SU-DHL-6 (cell line): ENCODE measurements around the gene TLK1.

Experiments used
- H2AFZ ChIP-seq: fragments of 200-600 bp; sonication (generic); 2 replicates; pipeline ENCODE4 v1.6.1; 2014; ENCODE audit warnings: low read depth, mild to moderate bottlenecking, moderate library complexity, mixed read lengths, antibody characterized with exemption, low read length; ENCODE audit not compliant: severe bottlenecking
- H3F3A ChIP-seq: fragments of 200-600 bp; shearing (Covaris generic); 2 replicates; pipeline ENCODE4 v1.6.0; 2016; ENCODE audit warnings: antibody characterized with exemption, mild to moderate bottlenecking; ENCODE audit not compliant: insufficient read depth
- H3K27ac ChIP-seq: fragments of 200-600 bp; sonication (generic); 2 replicates; pipeline ENCODE4 v1.5.1; 2016; ENCODE audit warnings: low read depth, mild to moderate bottlenecking, low read length, moderate library complexity, mixed read lengths
- H3K27me3 ChIP-seq: fragments of 200-600 bp; sonication (generic), shearing (Covaris generic); 2 replicates; pipeline ENCODE4 v1.6.0; 2014; ENCODE audit warnings: mild to moderate bottlenecking, low read length
- H3K36me3 ChIP-seq: fragments of 200-600 bp; sonication (generic); 2 replicates; pipeline ENCODE4 v1.6.1; 2014; ENCODE audit warnings: mild to moderate bottlenecking, low read length, mixed read lengths
- H3K4me2 ChIP-seq: fragments of 300-600, 200-600 bp; shearing (Covaris generic), sonication (generic); 2 replicates; pipeline ENCODE4 v1.6.0; 2014; ENCODE audit warnings: low read length, low read depth, mild to moderate bottlenecking; ENCODE audit not compliant: poor library complexity, severe bottlenecking
- H3K4me3 ChIP-seq: fragments of 200-600 bp; sonication (generic); 2 replicates; pipeline ENCODE4 v1.5.1; 2014; ENCODE audit warnings: antibody characterized with exemption, low read length, mild to moderate bottlenecking, mixed read lengths; ENCODE audit not compliant: insufficient read depth, poor library complexity, severe bottlenecking
- H3K79me2 ChIP-seq: fragments of 200-600 bp; sonication (generic); 2 replicates; pipeline ENCODE4 v1.6.1; 2014; ENCODE audit warnings: mild to moderate bottlenecking, low read length, moderate library complexity; ENCODE audit not compliant: insufficient read depth
- H3K9ac ChIP-seq: fragments of 200-600 bp; sonication (generic); 2 replicates; pipeline ENCODE4 v1.7.0; 2014; ENCODE audit warnings: mild to moderate bottlenecking, low read length
- H3K9me2 ChIP-seq: fragments of 200-600 bp; sonication (generic); replicated peaks from 2 replicates; pipeline ENCODE4 v1.6.1; 2014; ENCODE audit warnings: low read length; ENCODE audit not compliant: insufficient read depth
- H3K9me3 ChIP-seq: fragments of 200-600 bp; sonication (generic); 2 replicates; pipeline ENCODE4 v1.6.1; 2014; ENCODE audit warnings: low read length, mixed read lengths; ENCODE audit not compliant: insufficient read depth
- H4K20me1 ChIP-seq: fragments of 200-600 bp; sonication (generic); 2 replicates; pipeline ENCODE4 v1.6.1; 2014; ENCODE audit warnings: low read depth, mild to moderate bottlenecking, antibody characterized with exemption, low read length, moderate library complexity, mixed read lengths
- EZH2phosphoT487 ChIP-seq: fragments of 200-600 bp; sonication (generic), shearing (Covaris generic); conservative IDR thresholded peaks from 2 replicates; pipeline ENCODE4 v1.6.1; 2018; ENCODE audit warnings: mild to moderate bottlenecking, antibody characterized with exemption, low read length, moderate library complexity, mixed read lengths
- TF ChIP-seq, protein P1 (sequence below): fragments of 200-600 bp; sonication (generic); IDR thresholded peaks from one replicate; pipeline ENCODE4 v1.5.1; 2017; ENCODE audit warnings: antibody characterized with exemption, mild to moderate bottlenecking, low read length, moderate library complexity; ENCODE audit not compliant: insufficient read depth, poor library complexity, severe bottlenecking

TLK1 gene

DNA sequence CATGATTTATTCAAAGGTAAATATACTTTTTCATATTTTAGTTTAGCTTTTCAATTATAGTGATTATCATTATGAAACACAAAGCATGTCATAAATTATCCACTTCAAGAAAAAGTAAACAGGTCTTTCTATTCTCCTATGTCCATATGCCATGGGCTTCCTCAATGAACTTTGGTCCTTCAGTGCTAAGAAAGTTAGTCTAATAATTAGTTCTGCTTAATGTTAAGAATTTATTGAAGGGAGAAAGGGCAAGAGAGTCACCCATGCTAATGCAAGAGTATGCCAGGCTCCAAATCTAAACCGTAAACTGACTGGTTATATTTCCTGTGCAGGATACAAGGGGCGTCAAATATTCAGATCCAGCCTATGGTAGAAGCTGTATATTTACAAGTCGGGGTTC, 135.5 kb downstream of the TLK1 start:
- H3K27ac ChIP-seq: no peak overlapping the region
- H3K4me2 ChIP-seq: no peak overlapping the region
- H3K79me2 ChIP-seq: no peaks in the 10 kb centered on the region; the same call in 1 of the 2 replicates
- no peaks in the 10 kb centered on the region for H3K9me3 ChIP-seq
- TF ChIP-seq, protein P1, sequence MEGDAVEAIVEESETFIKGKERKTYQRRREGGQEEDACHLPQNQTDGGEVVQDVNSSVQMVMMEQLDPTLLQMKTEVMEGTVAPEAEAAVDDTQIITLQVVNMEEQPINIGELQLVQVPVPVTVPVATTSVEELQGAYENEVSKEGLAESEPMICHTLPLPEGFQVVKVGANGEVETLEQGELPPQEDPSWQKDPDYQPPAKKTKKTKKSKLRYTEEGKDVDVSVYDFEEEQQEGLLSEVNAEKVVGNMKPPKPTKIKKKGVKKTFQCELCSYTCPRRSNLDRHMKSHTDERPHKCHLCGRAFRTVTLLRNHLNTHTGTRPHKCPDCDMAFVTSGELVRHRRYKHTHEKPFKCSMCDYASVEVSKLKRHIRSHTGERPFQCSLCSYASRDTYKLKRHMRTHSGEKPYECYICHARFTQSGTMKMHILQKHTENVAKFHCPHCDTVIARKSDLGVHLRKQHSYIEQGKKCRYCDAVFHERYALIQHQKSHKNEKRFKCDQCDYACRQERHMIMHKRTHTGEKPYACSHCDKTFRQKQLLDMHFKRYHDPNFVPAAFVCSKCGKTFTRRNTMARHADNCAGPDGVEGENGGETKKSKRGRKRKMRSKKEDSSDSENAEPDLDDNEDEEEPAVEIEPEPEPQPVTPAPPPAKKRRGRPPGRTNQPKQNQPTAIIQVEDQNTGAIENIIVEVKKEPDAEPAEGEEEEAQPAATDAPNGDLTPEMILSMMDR: no peak
- no peak for TF ChIP-seq EZH2phosphoT487
- no peaks in the 10 kb centered on the region for H3K9me2 ChIP-seq
- peaks cover 57% of the 10 kb centered on the region for H3K36me3 ChIP-seq
- no peak overlapping the region for H2AFZ ChIP-seq
- no peak overlapping the region for H3K9ac ChIP-seq
- peaks cover 10% of the 10 kb centered on the region; the same call in 1 of the 2 replicates for H3F3A ChIP-seq
- H4K20me1 ChIP-seq: no peaks in the 10 kb centered on the region
- H3K4me3 ChIP-seq: no peak overlapping the region
- H3K27me3 ChIP-seq: no peaks in the 10 kb centered on the region

DNA sequence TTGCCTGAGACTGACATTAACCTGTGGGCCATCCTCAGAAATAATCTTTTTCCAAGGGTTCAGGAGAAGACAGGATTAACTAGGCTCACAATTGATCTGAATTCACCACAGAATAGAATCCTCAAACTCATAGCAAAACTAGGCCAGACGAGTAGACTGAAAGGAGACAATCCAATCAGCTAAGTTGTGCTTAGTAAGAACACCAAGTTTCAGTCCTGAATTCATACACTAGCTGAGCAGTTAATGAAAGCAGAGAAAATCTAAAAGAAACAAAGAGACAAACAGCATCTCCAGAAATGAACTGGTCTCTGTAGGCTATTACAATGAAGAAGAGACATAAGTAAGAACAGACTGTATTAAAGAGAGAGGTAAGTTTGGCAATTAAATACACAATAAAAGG, 142.2 kb downstream of the TLK1 start:
- no peak overlapping the region for H3K4me3 ChIP-seq
- H2AFZ ChIP-seq: no peak overlapping the region
- H3F3A ChIP-seq: no peaks in the 10 kb centered on the region
- H3K9ac ChIP-seq: no peak overlapping the region
- no peak overlapping the region for H3K27ac ChIP-seq
- no peaks in the 10 kb centered on the region for H3K9me3 ChIP-seq
- H3K27me3 ChIP-seq: no peaks in the 10 kb centered on the region
- TF ChIP-seq, protein P1: no peak
- peaks cover 41% of the 10 kb centered on the region for H3K36me3 ChIP-seq
- H3K79me2 ChIP-seq: 0 out of 2 replicates have a peak, but pooled peaks cover 5% of the 10 kb centered on the region
- H3K4me2 ChIP-seq: no peak overlapping the region
- H4K20me1 ChIP-seq: no peaks in the 10 kb centered on the region
- H3K9me2 ChIP-seq: no peaks in the 10 kb centered on the region

DNA sequence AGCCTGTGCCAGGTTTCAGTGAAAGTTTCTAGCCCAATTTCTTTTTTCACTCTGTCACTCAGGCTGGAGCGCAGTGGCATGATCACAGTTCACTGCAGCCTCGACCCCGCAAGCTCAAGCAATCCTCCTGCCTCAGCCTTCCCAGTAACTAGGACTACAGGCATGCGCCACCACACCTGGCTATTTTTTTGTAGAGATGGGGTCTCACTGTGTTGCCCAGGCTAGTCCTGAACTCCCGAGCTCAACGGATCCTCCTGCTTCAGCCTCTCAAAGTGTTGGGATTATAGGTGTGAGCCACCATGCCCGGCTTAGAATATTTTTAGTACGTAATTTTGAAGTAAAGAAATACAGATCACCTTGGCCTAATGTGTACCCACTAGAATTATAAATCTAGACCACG, 144.6 kb downstream of the TLK1 start:
- Histone ChIP-seq H3K4me2 (no peak overlapping the region), H4K20me1 (no peaks in the 10 kb centered on the region), H3K36me3 (peaks cover 27% of the 10 kb centered on the region), H3K4me3 (no peak overlapping the region), H3K9me3 (no peaks in the 10 kb centered on the region), H3F3A (no peaks in the 10 kb centered on the region), H3K27ac (no peak overlapping the region), H3K9ac (no peak overlapping the region), H3K27me3 (no peaks in the 10 kb centered on the region), H3K9me2 (no peaks in the 10 kb centered on the region), H3K79me2 (0 out of 2 replicates have a peak, but pooled peaks cover 5% of the 10 kb centered on the region), H2AFZ (no peak overlapping the region)
- no peak for TF ChIP-seq EZH2phosphoT487
- TF ChIP-seq, protein P1: no peak
